IMR-90 (cell line): ENCODE data around the gene TJP3.

ENCODE experiments used
- CTCF ChIP-seq: conservative IDR thresholded peaks from 2 replicates; pipeline ENCODE4 v1.5.1; 2012; ENCODE audit warnings: mild to moderate bottlenecking, low read depth, low read length, improper control_type of control experiment
- MAFK ChIP-seq: IDR thresholded peaks from 2 replicates; pipeline ENCODE4 v1.6.1; 2012; ENCODE audit warnings: low read depth, low read length, improper control_type of control experiment
- MAZ ChIP-seq: IDR thresholded peaks from 2 replicates; pipeline ENCODE4 v1.6.1; 2012; ENCODE audit warnings: low read depth, mild to moderate bottlenecking, low read length, improper control_type of control experiment, moderate library complexity, borderline replicate concordance
- POLR2A ChIP-seq: IDR thresholded peaks from 2 replicates; pipeline ENCODE4 v1.6.1; 2012; ENCODE audit warnings: mild to moderate bottlenecking, low read depth, low read length
- RCOR1 ChIP-seq: IDR thresholded peaks from 2 replicates; pipeline ENCODE4 v1.6.1; 2012; ENCODE audit warnings: mild to moderate bottlenecking, low read length, improper control_type of control experiment; ENCODE audit not compliant: insufficient replicate concordance
- SMC3 ChIP-seq: fragments of 150-350 bp; IDR thresholded peaks from 2 replicates; pipeline ENCODE4 v1.6.1; 2016; ENCODE audit warnings: low read depth, mild to moderate bottlenecking, antibody characterized with exemption, low read length, moderate library complexity

- TF ChIP-seq POLR2A (no peak), MAFK (no peak), CTCF (no peak), SMC3 (no peak), RCOR1 (no peak), MAZ (no peak)
Measured at GRCh38 chr19:3732108-3732507, 23.9 kb downstream of the TJP3 start.
